ACC112 (cell line): Measurements from ENCODE around the gene TRIM41.

Experiments used
- H2AFZ ChIP-seq: fragments of 200-600 bp; sonication (generic); one replicate; pipeline ENCODE4 v1.6.0; 2017; ENCODE audit warnings: antibody characterized with exemption, low read length; ENCODE audit not compliant: unreplicated experiment
- H3K27ac ChIP-seq: fragments of 200-600 bp; sonication (generic); 2 replicates; pipeline ENCODE4 v1.5.1; 2014; ENCODE audit warnings: low read depth, mild to moderate bottlenecking, antibody characterized with exemption, low read length, moderate library complexity
- H3K27me3 ChIP-seq: fragments of 200-600 bp; sonication (generic); 2 replicates; pipeline ENCODE4 v1.6.1; 2014; ENCODE audit warnings: mild to moderate bottlenecking, antibody characterized with exemption, low read length, moderate library complexity, mixed read lengths; ENCODE audit not compliant: insufficient read depth
- H3K36me3 ChIP-seq: fragments of 200-600 bp; sonication (generic); 2 replicates; pipeline ENCODE4 v1.6.1; 2016; ENCODE audit warnings: mild to moderate bottlenecking, antibody characterized with exemption, low read length, moderate library complexity, mixed read lengths; ENCODE audit not compliant: insufficient read depth
- H3K4me1 ChIP-seq: fragments of 200-600 bp; sonication (generic); one replicate; pipeline ENCODE4 v1.6.1; 2016; ENCODE audit warnings: low read length, mixed read lengths; ENCODE audit not compliant: insufficient read depth, unreplicated experiment, control insufficient read depth
- H3K4me3 ChIP-seq: fragments of 200-600 bp; sonication (generic); 2 replicates; pipeline ENCODE4 v1.5.1; 2014; ENCODE audit warnings: mild to moderate bottlenecking, low read depth, low read length
- H3K79me2 ChIP-seq: fragments of 200-600 bp; sonication (generic); one replicate; pipeline ENCODE4 v1.6.0; 2016; ENCODE audit warnings: low read length; ENCODE audit not compliant: control insufficient read depth, unreplicated experiment, insufficient read depth

The TRIM41 gene

GRCh38 chr5:181186986-181187499 lies 36.0 kb upstream of the TRIM41 start:
- Histone ChIP-seq H3K79me2 (no peaks in the 10 kb centered on the region), H3K27ac (peak overlapping the region; percentile 56), H3K27me3 (no peaks in the 10 kb centered on the region; the same call in 1 of the 2 replicates), H3K4me3 (peak overlapping the region; percentile 53), H3K4me1 (peaks cover 6% of the 10 kb centered on the region), H3K36me3 (no peaks in the 10 kb centered on the region), H2AFZ (peak overlapping the region; percentile 2)

GRCh38 chr5:181187500-181188213 lies 35.4 kb upstream of the TRIM41 start:
- Histone ChIP-seq H3K27ac (peak overlapping the region; percentile 56), H3K27me3 (no peaks in the 10 kb centered on the region; the same call in 1 of the 2 replicates), H2AFZ (peak overlapping the region; percentile 2), H3K4me3 (peak overlapping the region; percentile 59), H3K36me3 (no peaks in the 10 kb centered on the region), H3K79me2 (no peaks in the 10 kb centered on the region), H3K4me1 (peaks cover 10% of the 10 kb centered on the region)

- Histone ChIP-seq H3K79me2 (no peaks in the 10 kb centered on the region), H3K36me3 (no peaks in the 10 kb centered on the region), H3K27me3 (no peaks in the 10 kb centered on the region; the same call in 1 of the 2 replicates), H3K27ac (peak overlapping the region; percentile 69), H3K4me3 (peak overlapping the region; percentile 81), H3K4me1 (peaks cover 13% of the 10 kb centered on the region), H2AFZ (peak overlapping the region; percentile 89)
Observed at GRCh38 chr5:181188700-181189362, 34.2 kb upstream of the TRIM41 start.

DNA sequence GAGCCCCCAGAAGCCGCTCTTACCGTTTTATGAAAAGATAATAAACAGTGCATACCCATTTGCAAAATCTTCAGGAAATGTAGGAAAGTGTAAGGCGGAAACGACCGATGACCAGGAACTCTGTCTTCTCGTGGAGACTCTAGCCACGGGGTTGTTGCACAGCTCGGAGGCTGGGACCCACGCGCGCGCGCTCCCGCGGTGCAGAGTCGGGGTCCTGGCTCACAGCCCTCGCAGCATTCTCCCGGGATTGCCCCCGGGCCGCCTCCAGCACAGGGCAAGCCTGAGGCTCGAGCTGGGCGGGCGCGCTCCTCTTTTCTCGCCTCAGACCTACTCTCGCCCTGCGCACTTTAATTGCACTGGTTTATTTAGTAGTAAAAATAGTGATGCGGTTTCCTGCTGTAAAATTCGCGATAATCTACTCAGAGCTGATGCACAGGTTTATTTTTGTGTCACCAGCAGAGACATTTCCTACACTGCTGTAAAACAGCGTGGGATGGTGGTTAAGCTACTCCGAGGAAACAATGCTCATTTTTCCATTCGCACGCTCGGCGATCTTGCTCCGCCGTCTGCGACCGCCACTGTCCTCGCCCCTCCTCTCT lies 33.6 kb upstream of the TRIM41 start:
- no peaks in the 10 kb centered on the region for H3K79me2 ChIP-seq
- H3K36me3 ChIP-seq, result no peaks in the 10 kb centered on the region
- no peak overlapping the region for H3K27ac ChIP-seq
- peak overlapping the region; percentile 81 for H3K4me3 ChIP-seq
- H3K27me3 ChIP-seq, result no peaks in the 10 kb centered on the region; the same call in 1 of the 2 replicates
- H2AFZ ChIP-seq, result peak overlapping the region; percentile 19
- peaks cover 13% of the 10 kb centered on the region for H3K4me1 ChIP-seq

GRCh38 chr5:181189962-181190710 lies 32.9 kb upstream of the TRIM41 start:
- H3K27ac ChIP-seq, result no peak overlapping the region
- no peaks in the 10 kb centered on the region; the same call in 1 of the 2 replicates for H3K27me3 ChIP-seq
- peaks cover 13% of the 10 kb centered on the region for H3K4me1 ChIP-seq
- peak overlapping the region; percentile 81 for H3K4me3 ChIP-seq
- no peaks in the 10 kb centered on the region for H3K79me2 ChIP-seq
- H3K36me3 ChIP-seq, result no peaks in the 10 kb centered on the region
- H2AFZ ChIP-seq, result peak overlapping the region; percentile 54

- Histone ChIP-seq H2AFZ (peak overlapping the region; percentile 54), H3K4me1 (peaks cover 13% of the 10 kb centered on the region), H3K27ac (no peak overlapping the region), H3K36me3 (no peaks in the 10 kb centered on the region), H3K79me2 (no peaks in the 10 kb centered on the region), H3K27me3 (no peaks in the 10 kb centered on the region; the same call in 1 of the 2 replicates), H3K4me3 (peak overlapping the region; percentile 81)
Observed at GRCh38 chr5:181190711-181191525, 32.2 kb upstream of the TRIM41 start.

DNA sequence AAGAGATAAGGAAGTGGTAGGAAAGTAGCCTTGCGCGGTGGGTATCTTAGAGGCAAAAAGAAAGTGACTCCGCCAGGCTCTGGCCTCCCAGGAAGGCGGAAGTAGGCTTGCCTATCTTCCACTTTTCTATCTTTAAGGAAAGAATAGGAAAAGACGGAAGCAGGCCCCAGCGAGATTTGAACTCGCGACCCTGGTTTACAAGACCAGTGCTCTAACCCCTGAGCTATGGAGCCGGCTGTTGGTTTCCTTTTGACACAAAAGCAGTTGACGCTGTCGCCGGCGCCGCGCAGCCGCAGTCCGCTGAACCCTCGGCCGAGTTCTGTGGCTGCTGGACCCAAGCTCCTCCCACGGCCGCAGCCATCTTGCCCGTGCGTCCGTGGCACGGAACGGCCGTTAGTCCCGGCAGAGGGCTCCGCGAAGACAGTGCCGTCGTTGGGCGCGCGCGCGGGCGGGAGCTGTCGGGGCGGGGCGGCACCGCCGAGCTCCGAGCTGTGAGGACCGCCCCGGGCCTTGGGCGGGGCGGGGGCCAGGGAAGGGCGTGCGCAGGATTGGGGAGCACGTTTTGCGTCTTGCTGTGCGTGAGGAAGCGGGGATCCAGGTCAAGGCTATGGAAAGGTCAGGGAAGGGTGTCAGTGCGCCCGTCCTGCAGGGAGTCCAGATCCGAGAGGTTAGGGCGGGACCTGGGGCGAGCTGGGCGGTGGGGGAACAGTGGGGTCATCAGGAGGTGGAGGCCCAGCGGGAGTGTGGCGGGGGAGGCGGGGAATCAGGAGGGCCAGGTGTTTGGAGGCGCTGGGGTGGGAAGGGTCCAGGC lies 31.4 kb upstream of the TRIM41 start:
- H3K27me3 ChIP-seq, result no peaks in the 10 kb centered on the region; the same call in 1 of the 2 replicates
- no peaks in the 10 kb centered on the region for H3K36me3 ChIP-seq
- H2AFZ ChIP-seq, result peak overlapping the region; percentile 54
- peak overlapping the region; percentile 51; the same call in 1 of the 2 replicates for H3K27ac ChIP-seq
- H3K4me3 ChIP-seq, result peak overlapping the region; percentile 81
- H3K4me1 ChIP-seq, result peaks cover 13% of the 10 kb centered on the region
- no peaks in the 10 kb centered on the region for H3K79me2 ChIP-seq

GRCh38 chr5:181192337-181193046 lies 30.6 kb upstream of the TRIM41 start:
- Histone ChIP-seq H3K27me3 (no peaks in the 10 kb centered on the region; the same call in 1 of the 2 replicates), H3K4me1 (peaks cover 14% of the 10 kb centered on the region), H3K36me3 (no peaks in the 10 kb centered on the region), H2AFZ (peak overlapping the region; percentile 53), H3K79me2 (no peaks in the 10 kb centered on the region), H3K4me3 (peak overlapping the region; percentile 81), H3K27ac (peak overlapping the region; percentile 51; the same call in 1 of the 2 replicates)

DNA sequence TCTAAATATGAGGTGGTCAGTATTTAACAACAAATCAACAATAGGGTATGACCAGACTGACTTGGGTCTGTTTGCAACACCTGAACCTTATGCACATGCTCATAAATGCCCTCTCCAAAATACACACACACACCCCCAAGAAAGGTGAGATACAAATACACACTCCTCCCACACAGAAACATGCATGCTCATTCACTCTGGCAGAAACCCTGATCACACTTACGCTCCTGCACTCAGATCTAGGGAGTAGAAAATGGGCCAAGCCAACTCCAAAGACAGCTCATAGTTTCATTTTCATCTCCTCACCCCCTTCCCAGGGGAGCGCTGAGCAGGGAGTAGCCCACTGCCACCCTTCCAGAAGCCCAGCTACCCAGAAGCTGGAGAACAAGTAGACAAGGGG lies 29.4 kb upstream of the TRIM41 start:
- no peaks in the 10 kb centered on the region; the same call in 1 of the 2 replicates for H3K27me3 ChIP-seq
- no peaks in the 10 kb centered on the region for H3K36me3 ChIP-seq
- H3K79me2 ChIP-seq, result no peaks in the 10 kb centered on the region
- no peak overlapping the region for H3K4me3 ChIP-seq
- H2AFZ ChIP-seq, result no peak overlapping the region
- peaks cover 26% of the 10 kb centered on the region for H3K4me1 ChIP-seq
- no peak overlapping the region for H3K27ac ChIP-seq
